GM13977 (cell line): ENCODE data around the gene DGCR8.

ENCODE experiments used
- DNase-seq: peaks from one replicate; pipeline ENCODE4 v3.0.0; 2012; ENCODE audit warnings: low spot score
- in situ Hi-C: fragments of 300-500 bp; cut with MboI; formaldehyde crosslinking; loops from one replicate; pipeline ENCODE4 v1.12.0; 2022; ENCODE audit warnings: low sequenced_read_pairs, low pct_unique_long_range_greater_than_20kb, mixed read lengths, inconsistent platforms; ENCODE audit not compliant: unreplicated experiment
- TF ChIP-seq, protein P1 (sequence below): IDR thresholded peaks from 2 replicates; pipeline ENCODE4 v1.5.1; 2012; ENCODE audit warnings: mild to moderate bottlenecking, control low read depth; ENCODE audit not compliant: insufficient read depth; ENCODE audit errors: extremely low read depth, missing control alignments

DGCR8 gene

GRCh38 chr22:20143883-20144665 lies 64.0 kb downstream of the DGCR8 start:
- in situ Hi-C loops = no loop called here
- no peak for DNase-seq
- TF ChIP-seq, protein P1, sequence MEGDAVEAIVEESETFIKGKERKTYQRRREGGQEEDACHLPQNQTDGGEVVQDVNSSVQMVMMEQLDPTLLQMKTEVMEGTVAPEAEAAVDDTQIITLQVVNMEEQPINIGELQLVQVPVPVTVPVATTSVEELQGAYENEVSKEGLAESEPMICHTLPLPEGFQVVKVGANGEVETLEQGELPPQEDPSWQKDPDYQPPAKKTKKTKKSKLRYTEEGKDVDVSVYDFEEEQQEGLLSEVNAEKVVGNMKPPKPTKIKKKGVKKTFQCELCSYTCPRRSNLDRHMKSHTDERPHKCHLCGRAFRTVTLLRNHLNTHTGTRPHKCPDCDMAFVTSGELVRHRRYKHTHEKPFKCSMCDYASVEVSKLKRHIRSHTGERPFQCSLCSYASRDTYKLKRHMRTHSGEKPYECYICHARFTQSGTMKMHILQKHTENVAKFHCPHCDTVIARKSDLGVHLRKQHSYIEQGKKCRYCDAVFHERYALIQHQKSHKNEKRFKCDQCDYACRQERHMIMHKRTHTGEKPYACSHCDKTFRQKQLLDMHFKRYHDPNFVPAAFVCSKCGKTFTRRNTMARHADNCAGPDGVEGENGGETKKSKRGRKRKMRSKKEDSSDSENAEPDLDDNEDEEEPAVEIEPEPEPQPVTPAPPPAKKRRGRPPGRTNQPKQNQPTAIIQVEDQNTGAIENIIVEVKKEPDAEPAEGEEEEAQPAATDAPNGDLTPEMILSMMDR = no peak

- DNase-seq = no peak
- in situ Hi-C loops = no loop called here
- TF ChIP-seq, protein P1 = no peak
Measured at GRCh38 chr22:20145206-20145831, 65.3 kb downstream of the DGCR8 start.

- TF ChIP-seq, protein P1 = no peak
- in situ Hi-C loops = no loop called here
- DNase-seq = no peak
Measured at GRCh38 chr22:20145832-20146223, 65.8 kb downstream of the DGCR8 start.

- in situ Hi-C loops = no loop called here
- TF ChIP-seq, protein P1 = no peak
- DNase-seq = peak; percentile 73
Measured at GRCh38 chr22:20146777-20147176, 66.7 kb downstream of the DGCR8 start.

DNA sequence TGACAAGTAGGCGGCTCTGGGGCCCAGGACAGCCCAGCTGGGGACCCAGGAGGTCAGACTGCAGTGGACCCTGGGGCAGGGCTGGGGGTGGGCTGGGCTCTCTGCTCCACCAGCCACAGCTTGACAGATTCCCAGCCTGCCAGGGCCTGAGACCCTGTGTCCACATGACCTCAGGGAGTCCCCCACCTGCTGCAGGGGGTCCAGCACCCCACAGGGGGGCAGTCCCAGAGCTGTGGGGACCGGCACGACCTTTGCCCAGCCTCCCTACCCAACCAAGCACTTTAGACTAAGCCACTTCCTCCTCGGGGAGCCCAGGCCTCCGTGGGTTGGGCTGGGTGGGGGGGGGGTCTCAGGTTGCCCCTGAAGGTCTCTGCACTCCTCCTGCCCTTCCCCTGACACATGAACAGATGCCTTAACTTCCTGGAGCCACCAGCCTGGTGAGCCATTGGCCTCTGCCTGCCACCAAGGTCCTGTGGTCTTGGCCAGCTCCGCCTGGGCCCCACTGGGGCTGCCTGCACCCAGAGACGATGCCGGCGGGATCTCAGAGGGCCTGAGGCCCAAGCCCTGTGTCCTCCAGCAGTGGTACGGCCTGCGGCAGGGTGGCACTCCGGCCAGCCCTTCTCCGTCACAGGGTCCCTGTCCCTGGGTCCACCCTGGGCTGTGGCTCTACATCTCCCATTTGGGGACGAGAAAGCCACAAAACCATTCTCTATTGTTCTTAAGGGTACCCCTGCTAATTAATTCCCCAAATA lies 67.4 kb downstream of the DGCR8 start:
- in situ Hi-C loops = no loop called here
- DNase-seq = no peak

DNA sequence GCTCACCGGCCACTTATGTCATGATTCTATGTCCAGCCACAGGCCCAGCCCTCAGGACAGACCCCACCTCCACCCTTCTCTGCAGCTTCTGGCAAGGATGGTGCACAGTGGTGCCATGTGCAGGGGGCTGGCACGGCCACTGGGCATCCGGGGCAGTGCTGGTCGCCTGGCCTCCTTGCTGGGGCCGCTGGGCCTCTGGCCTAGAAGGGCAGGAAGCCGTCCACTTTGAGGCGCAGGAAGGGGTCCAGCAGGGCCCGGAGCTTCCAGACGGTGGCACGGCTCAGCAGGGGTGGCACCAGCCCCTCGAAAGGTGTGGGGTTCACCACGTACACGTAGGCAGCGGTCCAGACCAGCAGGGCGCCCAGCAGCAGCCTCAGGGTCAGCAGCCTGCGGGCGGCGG lies 68.4 kb downstream of the DGCR8 start:
- TF ChIP-seq, protein P1 = no peak
- in situ Hi-C loops = no loop called here
- no peak for DNase-seq

More for the DNA sequence above, 67.4 kb downstream of the DGCR8 start:
- TF ChIP-seq, protein P1 = no peak
